ENCODE measurements around the gene BICC1.

GRCh38 chr10:58567652-58568051, 55.0 kb downstream of the BICC1 start:
- TF ChIP-seq CTCF (IDR thresholded peaks at IDR 0.05; ENCODE audit: insufficient read depth, low read length) (no peak), REST (IDR thresholded peaks at IDR 0.05; ENCODE audit: insufficient replicate concordance, low read depth) (no peak), POLR2AphosphoS5 (IDR thresholded peaks at IDR 0.05; ENCODE audit: low read depth) (no peak), GABPA (IDR thresholded peaks at IDR 0.05; ENCODE audit: low read depth) (no peak)

Measured in HL-60 (cell line).